Breast epithelium (tissue), 3 donors: Measurements from ENCODE around the gene RERG.

Source experiments
- POLR2A ChIP-seq: fragments of 450-650 bp; IDR thresholded peaks from one replicate; pipeline ENCODE4 v1.6.1; 2016; ENCODE audit warnings: antibody characterized with exemption, mild to moderate bottlenecking, moderate library complexity
- POLR2AphosphoS5 ChIP-seq, 3 donors: sonication (generic); formaldehyde crosslinking; IDR thresholded peaks; one replicate each; pipeline ENCODE4 v1.6.1; 2017; ENCODE audit warnings: antibody characterized with exemption in 3 of 3
- TF ChIP-seq, protein P1 (sequence below), 3 donors: fragments of 450-650 bp; IDR thresholded peaks; one replicate each; pipeline ENCODE4 v1.5.1; 2016 to 2017; ENCODE audit warnings: antibody characterized with exemption in 3 of 3, mild to moderate bottlenecking in 3 of 3, moderate library complexity in 3 of 3

DNA sequence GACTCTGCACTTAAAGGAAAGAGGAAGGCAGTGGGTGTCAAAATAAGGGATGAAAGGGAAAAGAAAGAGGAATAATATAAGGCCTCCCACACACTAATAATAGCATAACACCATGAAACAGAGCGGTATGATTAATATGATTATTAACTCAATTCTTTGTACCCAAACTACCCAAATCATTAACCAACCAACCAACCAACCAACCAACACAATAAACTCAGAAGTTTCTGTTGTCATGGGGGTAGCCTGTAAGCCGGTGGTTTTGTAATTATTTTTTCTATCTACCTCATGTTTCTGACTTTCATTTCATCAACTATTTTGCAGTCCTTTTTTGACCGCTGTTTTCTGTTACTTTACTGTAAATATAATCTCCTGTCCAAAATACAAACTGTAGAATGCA, 105.8 kb downstream of the RERG start:
- TF ChIP-seq, protein P1, sequence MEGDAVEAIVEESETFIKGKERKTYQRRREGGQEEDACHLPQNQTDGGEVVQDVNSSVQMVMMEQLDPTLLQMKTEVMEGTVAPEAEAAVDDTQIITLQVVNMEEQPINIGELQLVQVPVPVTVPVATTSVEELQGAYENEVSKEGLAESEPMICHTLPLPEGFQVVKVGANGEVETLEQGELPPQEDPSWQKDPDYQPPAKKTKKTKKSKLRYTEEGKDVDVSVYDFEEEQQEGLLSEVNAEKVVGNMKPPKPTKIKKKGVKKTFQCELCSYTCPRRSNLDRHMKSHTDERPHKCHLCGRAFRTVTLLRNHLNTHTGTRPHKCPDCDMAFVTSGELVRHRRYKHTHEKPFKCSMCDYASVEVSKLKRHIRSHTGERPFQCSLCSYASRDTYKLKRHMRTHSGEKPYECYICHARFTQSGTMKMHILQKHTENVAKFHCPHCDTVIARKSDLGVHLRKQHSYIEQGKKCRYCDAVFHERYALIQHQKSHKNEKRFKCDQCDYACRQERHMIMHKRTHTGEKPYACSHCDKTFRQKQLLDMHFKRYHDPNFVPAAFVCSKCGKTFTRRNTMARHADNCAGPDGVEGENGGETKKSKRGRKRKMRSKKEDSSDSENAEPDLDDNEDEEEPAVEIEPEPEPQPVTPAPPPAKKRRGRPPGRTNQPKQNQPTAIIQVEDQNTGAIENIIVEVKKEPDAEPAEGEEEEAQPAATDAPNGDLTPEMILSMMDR (IDR thresholded peaks at IDR 0.05): no peak
- no peak for TF ChIP-seq POLR2A
- no peak for TF ChIP-seq POLR2AphosphoS5 (IDR thresholded peaks at IDR 0.05)
